Adrenal gland (tissue), 19 donors: ENCODE results near the gene GMFB. TPM values are rescaled to one million over a fixed set of nuclear protein-coding genes. Genes with fewer than 3 reads are reported as not detected.
A peak's percentile ranks its signal among the peaks of the same experiment; 100 is the strongest.

Source experiments
- DNase-seq, 7 donors: peaks; one replicate each; pipeline ENCODE4 v3.0.0-alpha.2; 2019 to 2020
- H3K27ac ChIP-seq, 5 donors: fragments of 200-600 bp; sonication (generic) in 4 of 5; 1 replicate in 3 of 5; 2 replicates in 2 of 5; pipeline versions ENCODE4 v1.5.1 to v1.8.0; 2016 to 2020; ENCODE audit warnings: mild to moderate bottlenecking in 1 of 5
- H3K27me3 ChIP-seq: fragments of 200-600 bp; 2 replicates; pipeline ENCODE4 v1.8.0; 2021
- H3K36me3 ChIP-seq, 2 donors: fragments of 200-600 bp; replicated peaks in 1 of 2; 1 replicate in 1 of 2; 2 replicates in 1 of 2; pipeline versions ENCODE4 v1.5.1 to v1.8.0; 2018 to 2022
- H3K4me1 ChIP-seq, 2 donors: fragments of 200-600 bp; replicated peaks in 1 of 2; 1 replicate in 1 of 2; 2 replicates in 1 of 2; pipeline versions ENCODE4 v1.5.1 to v1.8.0; 2018 to 2021
- H3K4me3 ChIP-seq, 4 donors: fragments of 200-600 bp; sonication (generic) in 3 of 4; one replicate each; pipeline ENCODE4 v1.5.1; 2016 to 2018
- H3K9me3 ChIP-seq, 3 donors: fragments of 200-600 bp; sonication (generic) in 1 of 3; replicated peaks in 1 of 3; 1 replicate in 2 of 3; 2 replicates in 1 of 3; pipeline versions ENCODE4 v1.5.1 to v1.8.0; 2016 to 2021
- CTCF ChIP-seq, 6 experiments: fragments of 450-650 bp in 4 of 6; fragments of 200-600 bp in 2 of 6; sonication (generic) in 1 of 6; IDR thresholded peaks; 1 replicate in 5 of 6; 2 replicates in 1 of 6; pipeline versions ENCODE4 v1.5.1 to v1.8.0; 2016 to 2021; ENCODE audit warnings: antibody characterized with exemption in 6 of 6, mild to moderate bottlenecking in 2 of 6, moderate library complexity in 1 of 6
- POLR2A ChIP-seq, 2 donors: fragments of 450-650 bp; IDR thresholded peaks; one replicate each; pipeline ENCODE4 v1.6.1; 2017; ENCODE audit warnings: antibody characterized with exemption in 2 of 2, mild to moderate bottlenecking in 2 of 2, moderate library complexity in 1 of 2
- WGBS, 4 donors: extraction: QIAGEN DNeasy Blood & Tissue Kit in 2 of 4; methylation state at CpG; one replicate each; pipeline versions ENCODE4 v1.1.5 to v1.1.7; 2013 to 2017; 5-methylcytosine and 5-hydroxymethylcytosine counted together
- intact Hi-C, 2 donors: fragments of 100-400 bp; cut with DNase I; formaldehyde crosslinking; loops; one replicate each; pipeline versions ENCODE4 v1.14.1 to v1.15.0; 2022 to 2023
- long read RNA-seq, 10 donors: library from polyadenylated mRNA in 3 of 10; unstranded in 2 of 10; stranded (forward) in 1 of 10; transcript quantifications; one replicate each; pipeline ENCODE4 v2.0.0 and lab custom pipeline, GENCODE V29; 2021 to 2026
- polyA plus RNA-seq, 3 donors: library from polyadenylated mRNA; stranded (reverse); fragments of 200-250 nt in 2 of 3; fragments of 350-450 nt in 1 of 3; fragmentation: Illumina TruSeq in 1 of 3; extraction: RNeasy Lipid Tissue Mini Kit (QIAGEN cat#74804) in 1 of 3; gene quantifications; one replicate each; pipeline ENCODE4 v1.2.3, GENCODE V29; 2013 to 2014
- total RNA-seq, 9 donors: library from RNA; depleted of rRNA in 4 of 9; stranded (reverse); fragments of >200 nt in 4 of 9; fragments of 120-200 nt in 1 of 9; fragmentation: NEBNext Ultra II Directional in 1 of 9; extraction: Animal tissue kit (Norgen Biotek cat#: 25700) in 1 of 9; gene quantifications; one replicate each; pipeline versions ENCODE4 v1.1.0 to v1.2.4, GENCODE V29; 2013 to 2023
- donor health status: healthy with polysubstance abuse.
- donor health status: Bipolar disorder and iron deficiency.
- donor health status: DM: yes; HTN: yes; CAD: no.
- donor health status: DM: no; HTN: no; CAD: no.
- donor health status: DM: no; HTN: no; CAD: no.
- donor health status: DM: yes; HTN: yes; CAD: no.

The GMFB gene
- total RNA-seq (10 to 100 TPM; 22.0 to 66.3 (median 46.6) TPM), polyA plus RNA-seq (10 to 100 TPM in 2 of 3 donors, 1 to 10 TPM in 1; 8.2 to 53.6 (median 21.2) TPM)
- long read RNA-seq, donor 1, full-length matches to known transcripts = 14 of 14 reads
- long read RNA-seq, donor 1, partial matches to known transcripts = 0 of 14 reads
- long read RNA-seq, donor 1, other reads (novel, unspliced or antisense) = 0 of 14 reads
- long read RNA-seq, donor 2, full-length matches to known transcripts = 20 of 47 reads
- long read RNA-seq, donor 2, partial matches to known transcripts = 20 of 47 reads
- long read RNA-seq, donor 2, other reads (novel, unspliced or antisense) = 7 of 47 reads
- long read RNA-seq, donor 3, full-length matches to known transcripts = 12 of 26 reads
- long read RNA-seq, donor 3, partial matches to known transcripts = 8 of 26 reads
- long read RNA-seq, donor 3, other reads (novel, unspliced or antisense) = 6 of 26 reads
- long read RNA-seq, donor 4, full-length matches to known transcripts = 3 of 7 reads
- long read RNA-seq, donor 4, partial matches to known transcripts = 0 of 7 reads
- long read RNA-seq, donor 4, other reads (novel, unspliced or antisense) = 4 of 7 reads
- long read RNA-seq, donor 5, full-length matches to known transcripts = 56 of 60 reads
- long read RNA-seq, donor 5, partial matches to known transcripts = 1 of 60 reads
- long read RNA-seq, donor 5, other reads (novel, unspliced or antisense) = 3 of 60 reads
- long read RNA-seq, donor 6, full-length matches to known transcripts = 1 of 1 reads
- long read RNA-seq, donor 6, partial matches to known transcripts = 0 of 1 reads
- long read RNA-seq, donor 6, other reads (novel, unspliced or antisense) = 0 of 1 reads
- long read RNA-seq, donor 7, full-length matches to known transcripts = 9 of 14 reads
- long read RNA-seq, donor 7, partial matches to known transcripts = 5 of 14 reads
- long read RNA-seq, donor 7, other reads (novel, unspliced or antisense) = 0 of 14 reads
- long read RNA-seq, donor 8, full-length matches to known transcripts = 20 of 20 reads
- long read RNA-seq, donor 8, partial matches to known transcripts = 0 of 20 reads
- long read RNA-seq, donor 8, other reads (novel, unspliced or antisense) = 0 of 20 reads
- long read RNA-seq, donor 9, full-length matches to known transcripts = 13 of 38 reads
- long read RNA-seq, donor 9, partial matches to known transcripts = 18 of 38 reads
- long read RNA-seq, donor 9, other reads (novel, unspliced or antisense) = 7 of 38 reads
- long read RNA-seq, donor 10, full-length matches to known transcripts = 6 of 6 reads
- long read RNA-seq, donor 10, partial matches to known transcripts = 0 of 6 reads
- long read RNA-seq, donor 10, other reads (novel, unspliced or antisense) = 0 of 6 reads

DNA sequence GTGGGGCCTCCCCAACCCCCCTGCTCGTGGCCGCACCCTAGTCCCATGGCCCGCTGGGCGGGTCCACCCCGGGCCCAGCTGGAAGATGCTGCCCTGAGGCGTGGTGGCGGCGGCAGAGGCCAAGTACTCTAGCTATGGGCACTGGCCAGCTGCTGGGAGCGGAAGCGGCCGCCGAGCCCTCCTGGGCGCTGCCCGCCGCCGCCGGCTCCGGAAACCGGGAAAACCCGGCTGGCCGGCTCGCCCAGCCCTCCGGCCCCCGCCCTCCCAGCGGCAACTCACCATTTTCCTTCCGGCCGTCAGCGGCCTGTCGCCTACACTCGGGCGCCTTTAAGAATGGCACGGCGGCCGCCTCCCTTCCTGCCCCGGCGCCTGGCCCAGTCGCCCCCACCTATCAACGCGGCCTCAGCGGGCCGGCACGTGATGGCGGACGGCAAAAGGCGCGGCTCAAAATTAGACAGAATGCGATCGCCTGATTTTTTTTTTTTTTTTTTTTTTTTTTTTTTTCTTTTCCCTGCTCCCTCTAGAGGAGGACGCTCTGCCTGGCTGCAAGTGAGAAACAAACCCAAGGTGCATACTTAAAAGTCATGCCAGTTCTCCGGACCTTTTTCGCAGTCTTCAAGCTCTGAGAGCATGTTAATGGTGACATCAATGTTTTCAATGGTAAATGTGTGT is at the start of gene GMFB:
GMFB (minus strand) TSS at position 335 of the 672 bp plus-strand sequence; CDS start at position 282, 53 bp downstream.
- Histone ChIP-seq H3K4me1 (peaks cover 0 to 50% of the 10 kb centered on the region in 2 donors), H3K9me3 (no peaks in the 10 kb centered on the region), H3K4me3 (peak within 1 kb of the TSS; percentile 40 to 88 (median 76)), H3K27me3 (no peaks in the 10 kb centered on the region), H3K36me3 (no peaks in the 10 kb centered on the region), H3K27ac (peak within 1 kb of the TSS; percentile 79 to 93 (median 85))
- WGBS, 4 donors = 0% methylated on average over 22 to 51 of the region's 51 CpGs
- intact Hi-C loops = no loop called here
- peak; percentile 92 to 96 (median 94) for DNase-seq
- peak; percentile 84 to 91 for TF ChIP-seq POLR2A (IDR thresholded peaks at IDR 0.05)
- peak in 5 of 6 experiments; percentile 8 to 52 (median 45) for TF ChIP-seq CTCF (IDR thresholded peaks at IDR 0.05)

GRCh38 chr14:54538055-54538454 is 49.3 kb upstream of the GMFB start:
- intact Hi-C loops = no loop called here
- WGBS, 4 donors = 96 to 99% (median 98%) methylated on average over 3 of the region's 3 CpGs
- TF ChIP-seq POLR2A (IDR thresholded peaks at IDR 0.05) (no peak), CTCF (IDR thresholded peaks at IDR 0.05) (no peak)
- H3K9me3 ChIP-seq = no peaks in the 10 kb centered on the region
- H3K4me3 ChIP-seq = no peak overlapping the region
- H3K27ac ChIP-seq = no peak overlapping the region
- H3K4me1 ChIP-seq = peaks cover 0 to 3% of the 10 kb centered on the region in 2 donors
- H3K27me3 ChIP-seq = no peaks in the 10 kb centered on the region
- DNase-seq = no peak
- peaks cover 0 to 7% of the 10 kb centered on the region in 2 donors for H3K36me3 ChIP-seq

GRCh38 chr14:54537651-54538050 is 48.9 kb upstream of the GMFB start:
- intact Hi-C loops = no loop called here
- WGBS, 4 donors = 68 to 81% (median 75%) methylated on average over 2 of the region's 2 CpGs

More at GRCh38 chr14:54537651-54538050, 48.9 kb upstream of the GMFB start:
- H3K4me1 ChIP-seq = peaks cover 0 to 3% of the 10 kb centered on the region in 2 donors
- H3K4me3 ChIP-seq = no peak overlapping the region
- TF ChIP-seq POLR2A (IDR thresholded peaks at IDR 0.05) = no peak
- no peak for TF ChIP-seq CTCF (IDR thresholded peaks at IDR 0.05)
- H3K9me3 ChIP-seq = no peaks in the 10 kb centered on the region
- no peak for DNase-seq
- no peak overlapping the region for H3K27ac ChIP-seq
- H3K36me3 ChIP-seq = peaks cover 0 to 7% of the 10 kb centered on the region in 2 donors
- no peaks in the 10 kb centered on the region for H3K27me3 ChIP-seq
